Naive thymus-derived CD4-positive, alpha-beta T cell (primary cell): ENCODE measurements around the gene PRMT5. TPM values are rescaled to one million over a fixed set of nuclear protein-coding genes. Genes with fewer than 3 reads are reported as not detected.
A peak's percentile ranks its signal among the peaks of the same experiment; 100 is the strongest.

Experiments
- ATAC-seq: fragments of 150-1000 bp; cut with Tn5 transposase; 2 replicates; pipeline ENCODE4 v1.10.0; 2021; ENCODE audit warnings: mild to moderate bottlenecking, moderate library complexity
- CTCF ChIA-PET: fragments of 350-600 bp; sonication (Branson Sonifier 250); formaldehyde crosslinking; loops from one replicate; lab custom pipeline; 2021; ENCODE audit warnings: antibody characterized with exemption; lab: Charles Lee
- POLR2A ChIA-PET: fragments of 350-600 bp; sonication (Branson Sonifier 250); formaldehyde crosslinking; loops from one replicate; lab custom pipeline; 2021; ENCODE audit warnings: antibody characterized with exemption, inconsistent platforms; lab: Charles Lee
- DNase-seq, 9 donors: peaks; one replicate each; pipeline versions ENCODE4 v3.0.0 to v3.0.0-alpha.2; 2020 to 2022; ENCODE audit warnings: mixed read lengths in 1 of 9
- H3K27ac ChIP-seq: one replicate; pipeline ENCODE4 v1.7.0; 2013; ENCODE audit warnings: mild to moderate bottlenecking, low read depth, low read length, moderate library complexity
- H3K27me3 ChIP-seq, 2 donors: one replicate each; pipeline ENCODE4 v1.7.0; 2013; ENCODE audit warnings: low read length in 2 of 2, mild to moderate bottlenecking in 2 of 2, moderate library complexity in 2 of 2; ENCODE audit not compliant: control insufficient read depth in 2 of 2, insufficient read depth in 2 of 2
- H3K36me3 ChIP-seq, 3 experiments: 1 replicate in 2 of 3; 2 replicates in 1 of 3; pipeline ENCODE4 v1.7.0; 2013; ENCODE audit warnings: low read length in 3 of 3, mild to moderate bottlenecking in 3 of 3, moderate library complexity in 1 of 3; ENCODE audit not compliant: insufficient read depth in 3 of 3, control insufficient read depth in 2 of 3
- H3K4me1 ChIP-seq, 2 donors: one replicate each; pipeline ENCODE4 v1.7.0; 2013; ENCODE audit warnings: low read length in 2 of 2, mild to moderate bottlenecking in 2 of 2, moderate library complexity in 1 of 2; ENCODE audit not compliant: control insufficient read depth in 2 of 2, insufficient read depth in 2 of 2
- H3K4me3 ChIP-seq: 2 replicates; pipeline ENCODE4 v1.7.0; 2013; ENCODE audit warnings: mild to moderate bottlenecking, low read length
- H3K9me3 ChIP-seq, 3 experiments: 1 replicate in 2 of 3; 2 replicates in 1 of 3; pipeline ENCODE4 v1.7.0; 2013; ENCODE audit warnings: low read length in 3 of 3; ENCODE audit not compliant: control insufficient read depth in 2 of 3
- H3K27ac Mint-ChIP-seq, 9 donors: one replicate each; pipeline ENCODE4 v1.8.0; 2020 to 2022; ENCODE audit warnings: mixed read lengths in 9 of 9, mild to moderate bottlenecking in 8 of 9, moderate library complexity in 5 of 9, inconsistent platforms in 2 of 9
- H3K27me3 Mint-ChIP-seq, 5 donors: one replicate each; pipeline ENCODE4 v1.8.0; 2021 to 2022; ENCODE audit warnings: mixed read lengths in 5 of 5, mild to moderate bottlenecking in 1 of 5
- H3K36me3 Mint-ChIP-seq, 5 donors: one replicate each; pipeline ENCODE4 v1.8.0; 2020 to 2022; ENCODE audit warnings: mixed read lengths in 5 of 5, mild to moderate bottlenecking in 3 of 5, inconsistent platforms in 1 of 5
- H3K4me1 Mint-ChIP-seq, 7 donors: one replicate each; pipeline ENCODE4 v1.8.0; 2020 to 2022; ENCODE audit warnings: mixed read lengths in 7 of 7, mild to moderate bottlenecking in 3 of 7, inconsistent platforms in 1 of 7
- H3K4me3 Mint-ChIP-seq, 10 donors: one replicate each; pipeline ENCODE4 v1.8.0; 2020 to 2022; ENCODE audit warnings: mild to moderate bottlenecking in 10 of 10, mixed read lengths in 10 of 10, moderate library complexity in 6 of 10, inconsistent platforms in 2 of 10
- H3K9me3 Mint-ChIP-seq, 11 donors: one replicate each; pipeline ENCODE4 v1.8.0; 2020 to 2022; ENCODE audit warnings: mixed read lengths in 11 of 11, mild to moderate bottlenecking in 4 of 11, inconsistent platforms in 1 of 11, moderate library complexity in 1 of 11
- intact Hi-C, 2 donors: fragments of 100-400 bp; cut with micrococcal nuclease; formaldehyde crosslinking; loops; one replicate each; pipeline ENCODE4 v1.15.1; 2023
- polyA plus RNA-seq, 2 donors: library from polyadenylated mRNA; unstranded; fragments of 300-500 nt; fragmentation: Illumina TruSeq; gene quantifications; one replicate each; pipeline ENCODE4 v1.2.3, GENCODE V29; 2021
- total RNA-seq, 6 experiments: library from RNA in 5 of 6; stranded (reverse) in 5 of 6; gene quantifications; 1 replicate in 5 of 6; 2 replicates in 1 of 6; pipeline ENCODE4 v1.2.3 and lab custom pipeline; 2021 to 2026

PRMT5 gene
- total and polyA plus RNA-seq, 7 experiments from 2014 or later, result 24.9 to 82.8 (median 36.3) TPM

- Histone ChIP-seq H3K4me3 (no peak overlapping the region), H3K27ac (no peak overlapping the region), H3K36me3 (no peaks in the 10 kb centered on the region), H3K4me1 (no peaks in the 10 kb centered on the region), H3K27me3 (no peaks in the 10 kb centered on the region), H3K9me3 (no peaks in the 10 kb centered on the region)
- no peak for ATAC-seq
- POLR2A ChIA-PET, result interaction anchor here (1.1 kb wide), 1 partner anchor 83 kb away, joined by 4 read pairs; no protein-coding TSS in a partner anchor
- H3K9me3 Mint-ChIP-seq, result no peaks in the 10 kb centered on the region
- H3K4me3 Mint-ChIP-seq, result no peak overlapping the region
- no peak for DNase-seq
- H3K4me1 Mint-ChIP-seq, result peaks cover 0 to 6% (median 3%) of the 10 kb centered on the region in 7 donors
- H3K27me3 Mint-ChIP-seq, result peaks cover 0 to 23% (median 0%) of the 10 kb centered on the region in 5 donors
- H3K27ac Mint-ChIP-seq, result no peak overlapping the region
- CTCF ChIA-PET, result interaction anchor here (0.6 to 8.3 kb wide), 6 partner anchors 10 to 89 kb away, joined by 3 to 165 read pairs (median 14); partner anchors contain the start of genes AJUBA and CDH24
- H3K36me3 Mint-ChIP-seq, result no peaks in the 10 kb centered on the region
- intact Hi-C loops, result no loop called here
Observed at GRCh38 chr14:22974530-22975313, 45.5 kb upstream of the PRMT5 start.

DNA sequence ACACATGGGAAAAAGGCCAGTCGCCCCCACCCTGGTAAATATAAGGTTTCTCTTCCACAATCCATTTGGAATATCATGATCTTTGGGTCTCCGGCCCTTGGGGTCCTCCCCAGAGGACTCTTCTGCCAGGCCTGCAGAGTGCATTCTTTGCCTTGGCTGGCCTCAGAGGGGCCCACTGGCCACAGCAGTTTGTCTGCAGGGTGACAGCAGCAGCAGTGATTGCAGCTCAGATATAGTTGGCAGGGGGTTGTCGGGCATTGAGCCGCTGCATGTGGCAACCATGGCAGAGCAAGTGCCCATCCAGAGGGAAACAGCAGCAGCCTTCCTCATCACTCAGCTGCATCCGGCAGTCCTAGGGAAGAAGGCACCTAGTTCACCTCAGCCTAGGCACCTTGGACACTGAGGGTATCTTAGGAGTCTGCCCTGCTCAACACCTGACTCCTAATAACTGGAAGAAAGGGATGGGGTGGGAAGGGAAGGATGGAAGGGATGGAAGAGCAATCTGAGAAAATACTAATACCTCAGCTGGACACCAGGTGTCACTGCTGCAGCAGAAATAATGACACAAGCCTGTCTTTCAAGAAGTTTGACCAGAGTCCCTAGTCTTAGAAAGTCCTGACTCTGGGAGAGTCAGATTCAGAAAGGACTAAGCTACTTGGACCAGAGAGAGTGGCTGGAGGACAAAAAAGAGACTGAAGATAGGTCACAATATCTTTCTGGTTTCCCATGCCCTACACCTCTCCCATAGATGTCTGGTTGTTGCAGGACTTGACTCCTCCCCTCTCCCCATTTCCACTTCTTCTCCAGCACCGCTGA lies 44.2 kb upstream of the PRMT5 start:
- peak; percentile 73 for ATAC-seq
- Mint-ChIP-seq H3K9me3 (no peaks in the 10 kb centered on the region), H3K27ac (no peak overlapping the region), H3K36me3 (no peaks in the 10 kb centered on the region), H3K4me1 (peaks cover 0 to 1% (median 0%) of the 10 kb centered on the region in 7 donors), H3K4me3 (no peak overlapping the region), H3K27me3 (peaks cover 0 to 19% (median 0%) of the 10 kb centered on the region in 5 donors)
- intact Hi-C loops, result loop anchor here (1.0 kb wide), 2 partner anchors 10 to 85 kb away; no protein-coding TSS in a partner anchor
- ChIA-PET CTCF (interaction anchor here (0.7 to 8.3 kb wide), 18 partner anchors 12 to 406 kb away, joined by 3 to 165 read pairs (median 6); partner anchors contain the start of genes AJUBA, CDH24, HAUS4 and PRMT5), POLR2A (interaction anchor here (1.1 to 1.5 kb wide), 4 partner anchors 10 to 85 kb away, joined by 3 to 9 read pairs (median 4); partner anchors contain the start of gene HAUS4)
- no peaks in the 10 kb centered on the region for H3K36me3 ChIP-seq
- H3K9me3 ChIP-seq, result no peaks in the 10 kb centered on the region
- no peaks in the 10 kb centered on the region for H3K4me1 ChIP-seq
- no peak overlapping the region for H3K4me3 ChIP-seq
- peak in 6 of 9 donors; percentile 28 to 46 (median 40) for DNase-seq
- no peak overlapping the region for H3K27ac ChIP-seq
- H3K27me3 ChIP-seq, result no peaks in the 10 kb centered on the region

DNA sequence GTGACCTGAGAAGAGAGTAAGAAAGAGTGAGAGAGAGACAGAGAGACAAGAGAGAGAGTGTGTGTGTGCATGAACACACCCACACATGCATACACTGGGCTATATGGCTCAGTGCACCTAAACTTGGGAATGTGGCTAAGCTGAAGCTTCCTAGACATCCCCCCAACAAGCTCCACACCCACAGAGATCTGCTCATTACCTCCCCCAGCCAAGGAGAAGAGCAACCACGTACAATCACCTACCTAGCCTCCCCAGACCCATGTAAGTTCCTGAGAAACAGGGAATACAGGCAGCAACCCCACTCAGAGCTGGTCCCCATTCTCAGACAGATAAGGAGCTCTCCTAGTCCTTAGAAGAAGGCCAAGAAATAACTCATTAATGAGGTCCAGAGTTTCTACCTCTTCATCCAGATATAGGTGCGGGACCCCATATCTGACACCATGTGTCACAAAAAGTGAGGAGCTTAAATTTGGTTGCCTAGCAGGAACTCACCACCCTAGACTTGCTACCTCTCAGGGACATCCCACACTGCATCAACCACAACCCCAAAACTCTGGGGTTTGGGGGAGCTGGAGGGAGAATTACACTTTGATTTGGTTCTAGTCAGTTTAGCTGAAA lies 43.2 kb upstream of the PRMT5 start:
- H3K36me3 Mint-ChIP-seq, result no peaks in the 10 kb centered on the region
- POLR2A ChIA-PET, result interaction anchor here (1.0 to 1.5 kb wide), 7 partner anchors 10 to 86 kb away, joined by 3 to 9 read pairs (median 3); no protein-coding TSS in a partner anchor
- ATAC-seq (no peak), DNase-seq (no peak)
- H3K4me1 Mint-ChIP-seq, result peaks cover 0 to under 1% (median 0%) of the 10 kb centered on the region in 7 donors
- H3K9me3 ChIP-seq, result no peaks in the 10 kb centered on the region
- no peak overlapping the region for H3K27ac Mint-ChIP-seq
- no peak overlapping the region for H3K4me3 ChIP-seq
- CTCF ChIA-PET, result interaction anchor here (0.6 to 8.3 kb wide), 21 partner anchors 13 to 407 kb away, joined by 3 to 165 read pairs (median 3); partner anchors contain the start of genes AJUBA, CDH24, HAUS4 and PRMT5
- H3K27me3 ChIP-seq, result no peaks in the 10 kb centered on the region
- H3K27ac ChIP-seq, result no peak overlapping the region
- H3K4me1 ChIP-seq, result no peaks in the 10 kb centered on the region
- H3K36me3 ChIP-seq, result no peaks in the 10 kb centered on the region
- intact Hi-C loops, result no loop called here
- peaks cover 0 to 15% (median 0%) of the 10 kb centered on the region in 5 donors for H3K27me3 Mint-ChIP-seq
- H3K9me3 Mint-ChIP-seq, result no peaks in the 10 kb centered on the region
- no peak overlapping the region for H3K4me3 Mint-ChIP-seq

GRCh38 chr14:22971152-22971551 lies 42.0 kb upstream of the PRMT5 start:
- no peak overlapping the region for H3K27ac ChIP-seq
- POLR2A ChIA-PET, result no interaction called here

GRCh38 chr14:22966783-22967269 lies 37.6 kb upstream of the PRMT5 start:
- POLR2A ChIA-PET, result interaction anchor here (0.7 kb wide), 1 partner anchor 11 kb away, joined by 3 read pairs; no protein-coding TSS in a partner anchor
- Histone ChIP-seq H3K27me3 (no peaks in the 10 kb centered on the region), H3K4me1 (no peaks in the 10 kb centered on the region), H3K9me3 (no peaks in the 10 kb centered on the region), H3K27ac (no peak overlapping the region), H3K4me3 (no peak overlapping the region), H3K36me3 (no peaks in the 10 kb centered on the region)
- intact Hi-C loops, result no loop called here
- Mint-ChIP-seq H3K4me3 (no peak overlapping the region), H3K36me3 (no peaks in the 10 kb centered on the region), H3K9me3 (no peaks in the 10 kb centered on the region), H3K4me1 (no peaks in the 10 kb centered on the region), H3K27me3 (peaks cover 0 to 14% (median 0%) of the 10 kb centered on the region in 5 donors), H3K27ac (no peak overlapping the region)
- CTCF ChIA-PET, result interaction anchor here (1.1 kb wide), 1 partner anchor 92 kb away, joined by 3 read pairs; no protein-coding TSS in a partner anchor
- ATAC-seq (no peak), DNase-seq (no peak)

More at GRCh38 chr14:22971152-22971551, 42.0 kb upstream of the PRMT5 start:
- Mint-ChIP-seq H3K9me3 (no peaks in the 10 kb centered on the region), H3K36me3 (no peaks in the 10 kb centered on the region), H3K27me3 (peaks cover 0 to 11% (median 0%) of the 10 kb centered on the region in 5 donors), H3K4me3 (no peak overlapping the region), H3K27ac (no peak overlapping the region), H3K4me1 (no peaks in the 10 kb centered on the region)
- CTCF ChIA-PET, result interaction anchor here (0.6 to 8.3 kb wide), 7 partner anchors 14 to 373 kb away, joined by 3 to 165 read pairs (median 4); partner anchors contain the start of gene AJUBA
- intact Hi-C loops, result no loop called here
- no peak for ATAC-seq
- H3K36me3 ChIP-seq, result no peaks in the 10 kb centered on the region
- no peak for DNase-seq
- H3K9me3 ChIP-seq, result no peaks in the 10 kb centered on the region
- no peaks in the 10 kb centered on the region for H3K27me3 ChIP-seq
- no peaks in the 10 kb centered on the region for H3K4me1 ChIP-seq
- no peak overlapping the region for H3K4me3 ChIP-seq
